Osteocyte (in vitro differentiated cells): ENCODE measurements around the gene ST3GAL6. TPM values are rescaled to one million over a fixed set of nuclear protein-coding genes. Genes with fewer than 3 reads are reported as not detected.

ENCODE experiments used
- DNase-seq: peaks from one replicate; pipeline ENCODE4 v3.0.0; 2021; ENCODE audit warnings: mixed read lengths; ENCODE audit not compliant: unreplicated experiment; ENCODE audit errors: extremely low spot score
- H3K27ac Mint-ChIP-seq: one replicate; pipeline ENCODE4 v1.8.0; 2021; ENCODE audit warnings: mild to moderate bottlenecking, mixed read lengths; ENCODE audit not compliant: unreplicated experiment
- H3K27me3 Mint-ChIP-seq: one replicate; pipeline ENCODE4 v1.8.0; 2021; ENCODE audit warnings: mixed read lengths; ENCODE audit not compliant: unreplicated experiment
- H3K36me3 Mint-ChIP-seq: one replicate; pipeline ENCODE4 v1.8.0; 2021; ENCODE audit warnings: mixed read lengths; ENCODE audit not compliant: unreplicated experiment
- H3K4me1 Mint-ChIP-seq: one replicate; pipeline ENCODE4 v1.8.0; 2021; ENCODE audit warnings: mixed read lengths; ENCODE audit not compliant: unreplicated experiment
- H3K4me3 Mint-ChIP-seq: one replicate; pipeline ENCODE4 v1.8.0; 2021; ENCODE audit warnings: mild to moderate bottlenecking, moderate library complexity, mixed read lengths; ENCODE audit not compliant: unreplicated experiment
- H3K9me3 Mint-ChIP-seq: one replicate; pipeline ENCODE4 v1.8.0; 2021; ENCODE audit warnings: mixed read lengths; ENCODE audit not compliant: unreplicated experiment
- total RNA-seq: library from RNA; stranded (reverse); gene quantifications from 2 replicates; pipeline ENCODE4 v1.2.1, GENCODE V29; 2021
- TF ChIP-seq, protein P1 (sequence below): fragments of 200-600 bp; sonication (generic); IDR thresholded peaks from 2 replicates; pipeline ENCODE4 v1.5.0; 2021; ENCODE audit warnings: antibody characterized with exemption, mild to moderate bottlenecking, moderate library complexity

ST3GAL6 gene
- total RNA-seq, 1 donor from 2014 or later = 8.0 TPM

DNA sequence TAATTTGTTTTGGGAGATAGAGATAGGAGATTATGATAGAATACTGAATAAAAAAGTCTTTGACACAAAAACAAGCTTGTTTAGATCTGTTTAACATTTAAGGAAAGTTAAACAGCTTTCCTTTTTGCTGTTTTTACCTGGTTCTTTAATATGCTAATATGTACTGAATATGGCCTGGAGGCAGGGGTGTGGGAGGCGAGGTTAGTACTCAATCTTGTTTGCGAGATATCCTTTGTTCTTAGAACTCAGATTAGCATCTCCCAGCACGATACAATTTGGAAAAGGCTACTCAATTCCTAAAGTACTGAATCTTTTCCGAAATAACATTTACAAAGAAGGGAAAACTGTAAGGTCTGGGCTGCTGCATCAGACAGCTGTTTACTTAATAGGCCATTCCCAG, 40.8 kb upstream of the ST3GAL6 start:
- H3K4me3 Mint-ChIP-seq = no peak overlapping the region
- DNase-seq = no peak

DNA sequence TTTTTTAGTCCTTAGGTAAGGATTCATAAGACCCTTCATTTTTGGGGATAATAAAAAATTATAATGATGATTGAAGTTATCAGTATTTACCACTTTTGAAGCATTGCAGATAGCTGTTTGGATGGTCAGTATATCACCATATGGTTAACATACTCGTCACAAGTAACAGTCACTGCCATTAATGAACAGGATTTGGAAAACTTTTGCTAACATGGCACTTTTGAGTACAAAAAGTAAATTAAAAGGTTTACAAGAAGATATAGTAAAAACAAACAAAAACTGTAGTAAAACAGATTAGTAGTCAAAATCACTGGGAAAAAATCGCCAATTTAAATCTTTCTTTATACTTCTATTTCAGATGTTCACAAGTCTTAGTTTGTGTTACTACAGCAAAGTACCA, 37.8 kb upstream of the ST3GAL6 start:
- Mint-ChIP-seq H3K4me1 (peaks cover 2% of the 10 kb centered on the region), H3K9me3 (no peaks in the 10 kb centered on the region), H3K36me3 (no peaks in the 10 kb centered on the region), H3K27ac (no peak overlapping the region), H3K4me3 (no peak overlapping the region), H3K27me3 (peaks cover 6% of the 10 kb centered on the region)
- no peak for DNase-seq
- TF ChIP-seq, protein P1, sequence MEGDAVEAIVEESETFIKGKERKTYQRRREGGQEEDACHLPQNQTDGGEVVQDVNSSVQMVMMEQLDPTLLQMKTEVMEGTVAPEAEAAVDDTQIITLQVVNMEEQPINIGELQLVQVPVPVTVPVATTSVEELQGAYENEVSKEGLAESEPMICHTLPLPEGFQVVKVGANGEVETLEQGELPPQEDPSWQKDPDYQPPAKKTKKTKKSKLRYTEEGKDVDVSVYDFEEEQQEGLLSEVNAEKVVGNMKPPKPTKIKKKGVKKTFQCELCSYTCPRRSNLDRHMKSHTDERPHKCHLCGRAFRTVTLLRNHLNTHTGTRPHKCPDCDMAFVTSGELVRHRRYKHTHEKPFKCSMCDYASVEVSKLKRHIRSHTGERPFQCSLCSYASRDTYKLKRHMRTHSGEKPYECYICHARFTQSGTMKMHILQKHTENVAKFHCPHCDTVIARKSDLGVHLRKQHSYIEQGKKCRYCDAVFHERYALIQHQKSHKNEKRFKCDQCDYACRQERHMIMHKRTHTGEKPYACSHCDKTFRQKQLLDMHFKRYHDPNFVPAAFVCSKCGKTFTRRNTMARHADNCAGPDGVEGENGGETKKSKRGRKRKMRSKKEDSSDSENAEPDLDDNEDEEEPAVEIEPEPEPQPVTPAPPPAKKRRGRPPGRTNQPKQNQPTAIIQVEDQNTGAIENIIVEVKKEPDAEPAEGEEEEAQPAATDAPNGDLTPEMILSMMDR = no peak

More for the DNA sequence above, 40.8 kb upstream of the ST3GAL6 start:
- no peaks in the 10 kb centered on the region for H3K36me3 Mint-ChIP-seq
- H3K27me3 Mint-ChIP-seq = peaks cover 6% of the 10 kb centered on the region
- peaks cover 4% of the 10 kb centered on the region for H3K4me1 Mint-ChIP-seq
- no peaks in the 10 kb centered on the region for H3K9me3 Mint-ChIP-seq
- no peak overlapping the region for H3K27ac Mint-ChIP-seq
- TF ChIP-seq, protein P1 = no peak

DNA sequence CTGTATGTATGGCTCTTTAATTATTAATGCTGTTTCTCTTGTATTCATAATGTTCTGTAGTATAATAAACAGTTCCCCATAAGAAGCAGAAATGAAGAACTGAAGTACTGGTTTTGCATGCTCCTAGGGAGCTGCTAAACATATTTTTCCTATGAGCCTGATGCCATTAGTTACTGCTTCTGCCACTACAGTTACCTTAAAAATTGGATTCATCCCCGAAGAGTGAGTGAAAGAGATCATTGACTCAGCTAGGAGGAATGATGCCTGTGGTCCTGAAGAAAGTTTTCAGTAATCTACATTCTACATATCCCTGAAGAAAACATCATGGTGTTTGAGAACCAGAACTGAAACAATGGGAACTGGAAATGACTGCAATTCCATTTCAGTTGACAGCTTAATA, 37.1 kb upstream of the ST3GAL6 start:
- H3K9me3 Mint-ChIP-seq = no peaks in the 10 kb centered on the region
- H3K36me3 Mint-ChIP-seq = no peaks in the 10 kb centered on the region
- peaks cover 2% of the 10 kb centered on the region for H3K4me1 Mint-ChIP-seq
- H3K4me3 Mint-ChIP-seq = no peak overlapping the region
- H3K27me3 Mint-ChIP-seq = peaks cover 6% of the 10 kb centered on the region
- H3K27ac Mint-ChIP-seq = no peak overlapping the region
- DNase-seq = no peak
- TF ChIP-seq, protein P1 = no peak

DNA sequence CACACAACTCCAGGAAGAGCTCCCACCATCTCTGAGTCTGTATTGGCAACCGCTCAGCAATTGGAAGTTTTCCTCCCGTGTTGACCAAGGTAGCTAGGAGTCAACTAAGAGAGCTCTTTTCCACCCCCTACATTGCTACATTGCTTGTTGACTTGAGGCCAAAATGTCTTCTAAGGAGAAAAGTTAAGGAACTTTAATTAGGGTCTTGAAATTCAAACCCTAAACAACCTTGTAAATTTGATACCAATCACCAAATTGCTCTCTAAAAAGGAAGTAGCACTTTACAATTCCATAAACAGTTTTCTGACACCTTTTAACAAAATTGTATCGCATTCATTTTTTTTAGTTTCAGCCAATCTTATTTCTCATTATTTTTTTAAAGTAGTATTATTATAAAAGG, 35.5 kb upstream of the ST3GAL6 start:
- DNase-seq = no peak
- H3K27me3 Mint-ChIP-seq = peaks cover 6% of the 10 kb centered on the region
- H3K4me1 Mint-ChIP-seq = peaks cover 6% of the 10 kb centered on the region
- no peak overlapping the region for H3K4me3 Mint-ChIP-seq
- TF ChIP-seq, protein P1 = no peak
- H3K36me3 Mint-ChIP-seq = no peaks in the 10 kb centered on the region
- no peak overlapping the region for H3K27ac Mint-ChIP-seq
- H3K9me3 Mint-ChIP-seq = no peaks in the 10 kb centered on the region

DNA sequence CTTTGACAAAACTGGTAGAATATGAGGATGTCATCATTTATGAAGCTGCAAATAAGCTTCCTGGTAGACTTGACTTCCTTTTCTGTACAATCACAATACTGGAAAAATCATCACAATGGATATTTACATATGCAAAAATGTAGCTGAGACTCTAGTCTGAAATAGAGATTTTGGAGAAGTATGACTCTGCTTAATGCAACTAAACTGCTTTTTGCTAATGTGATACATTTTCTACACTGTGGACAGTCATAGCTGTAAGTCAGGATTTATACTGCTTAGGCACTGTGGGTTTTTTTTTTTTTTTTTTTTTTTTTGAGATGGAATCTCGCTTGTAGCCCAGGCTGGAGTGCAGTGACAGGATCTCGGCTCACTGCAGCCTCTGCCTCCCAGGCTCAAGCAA, 34.5 kb upstream of the ST3GAL6 start:
- no peak overlapping the region for H3K4me3 Mint-ChIP-seq
- no peaks in the 10 kb centered on the region for H3K36me3 Mint-ChIP-seq
- H3K9me3 Mint-ChIP-seq = no peaks in the 10 kb centered on the region
- no peak overlapping the region for H3K27ac Mint-ChIP-seq
- DNase-seq = no peak
- peaks cover 5% of the 10 kb centered on the region for H3K27me3 Mint-ChIP-seq
- H3K4me1 Mint-ChIP-seq = peaks cover 10% of the 10 kb centered on the region
- TF ChIP-seq, protein P1 = no peak
